HG03558 (cell line): ENCODE measurements around the gene NARF.
A peak's percentile ranks its signal among the peaks of the same experiment; 100 is the strongest.
"Not testable (repeated sequence)": the region's sequence is repeated elsewhere in the genome, so short reads cannot be mapped to it uniquely, and the experiment has no call there.

Experiments used
- ATAC-seq: cut with Tn5 transposase; IDR thresholded peaks from one replicate; pipeline ENCODE4 v1.9.1; 2021; ENCODE audit warnings: moderate number of reproducible peaks; ENCODE audit not compliant: unreplicated experiment; ENCODE audit errors: extremely low read depth

The NARF gene

GRCh38 chr17:82494236-82495055 lies 35.9 kb downstream of the NARF start:
- ATAC-seq: peak; percentile 30

GRCh38 chr17:82495844-82496528 lies 37.4 kb downstream of the NARF start:
- ATAC-seq: no peak

GRCh38 chr17:82496529-82497434 lies 38.2 kb downstream of the NARF start:
- ATAC-seq: no peak

- ATAC-seq: no peak
Measured at GRCh38 chr17:82497483-82498405, 39.2 kb downstream of the NARF start.

- ATAC-seq: no peak
Measured at GRCh38 chr17:82502207-82502606, 43.7 kb downstream of the NARF start.

- ATAC-seq: no peak
Measured at GRCh38 chr17:82503094-82503727, 44.7 kb downstream of the NARF start.

DNA sequence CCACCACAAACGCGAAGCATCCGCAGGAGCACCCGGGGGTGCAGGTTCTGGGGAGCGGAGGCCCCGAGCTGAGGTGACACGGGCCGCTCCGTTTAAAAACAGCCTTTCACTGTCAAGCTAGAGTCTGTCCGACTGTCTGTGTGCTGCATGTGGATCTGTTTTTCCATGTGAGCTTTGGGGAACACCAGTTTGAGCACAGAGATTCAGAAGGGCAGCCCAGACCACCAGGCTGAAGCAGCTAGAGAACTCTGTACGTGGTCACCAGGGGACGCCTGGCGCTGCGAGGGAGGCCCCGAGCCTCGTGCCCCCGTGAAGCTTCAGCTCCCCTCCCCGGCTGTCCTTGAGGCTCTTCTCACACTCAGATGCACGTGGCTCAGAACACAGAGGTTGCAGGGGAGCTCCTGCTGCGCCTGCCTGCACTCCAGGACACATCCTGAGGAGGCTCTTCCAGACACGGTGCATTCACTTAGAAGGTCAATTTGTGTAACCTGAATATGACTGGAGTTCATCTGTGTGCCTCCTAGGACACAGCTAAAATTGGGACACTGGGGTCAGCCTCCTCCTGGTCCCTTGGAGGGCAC lies 45.3 kb downstream of the NARF start:
- ATAC-seq: no peak

DNA sequence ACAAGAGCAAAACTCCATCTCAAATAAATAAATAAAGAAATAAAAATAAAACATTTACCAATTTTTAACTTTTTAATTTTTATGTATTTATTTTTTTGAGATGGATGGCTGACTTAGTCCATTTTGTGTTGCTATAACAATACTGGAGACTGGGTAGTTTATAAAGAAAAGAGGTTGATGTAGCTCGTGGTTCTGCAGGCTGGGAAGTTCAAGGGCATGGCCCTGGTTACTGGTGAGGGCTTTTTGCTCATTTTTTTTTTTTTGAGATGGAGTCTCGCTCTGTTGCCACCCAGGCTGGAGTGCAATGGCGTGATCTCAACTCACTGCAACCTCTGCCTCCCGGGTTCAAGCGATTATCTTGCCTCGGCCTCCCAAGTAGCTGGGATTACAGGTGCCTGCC lies 46.8 kb downstream of the NARF start:
- no peak for ATAC-seq

DNA sequence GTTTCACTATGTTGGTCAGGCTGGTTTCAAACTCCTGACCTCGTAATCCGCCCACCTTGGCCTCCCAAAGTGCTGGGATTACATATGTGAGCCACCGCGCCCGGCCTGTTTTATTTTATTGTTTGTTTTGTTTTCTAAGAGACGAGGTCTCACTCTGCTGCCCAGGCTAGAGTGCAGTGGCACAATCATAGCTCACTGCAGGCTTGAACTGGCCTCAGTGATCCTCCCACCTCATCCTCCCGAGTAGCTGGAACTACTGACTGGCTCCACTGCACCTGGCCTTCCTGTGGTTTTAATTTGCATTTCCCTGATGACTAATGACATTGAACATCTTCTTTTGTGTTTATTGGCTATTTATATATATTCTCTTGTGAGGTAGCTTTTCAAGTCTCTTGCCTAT lies 47.9 kb downstream of the NARF start:
- ATAC-seq: not testable (repeated sequence)

DNA sequence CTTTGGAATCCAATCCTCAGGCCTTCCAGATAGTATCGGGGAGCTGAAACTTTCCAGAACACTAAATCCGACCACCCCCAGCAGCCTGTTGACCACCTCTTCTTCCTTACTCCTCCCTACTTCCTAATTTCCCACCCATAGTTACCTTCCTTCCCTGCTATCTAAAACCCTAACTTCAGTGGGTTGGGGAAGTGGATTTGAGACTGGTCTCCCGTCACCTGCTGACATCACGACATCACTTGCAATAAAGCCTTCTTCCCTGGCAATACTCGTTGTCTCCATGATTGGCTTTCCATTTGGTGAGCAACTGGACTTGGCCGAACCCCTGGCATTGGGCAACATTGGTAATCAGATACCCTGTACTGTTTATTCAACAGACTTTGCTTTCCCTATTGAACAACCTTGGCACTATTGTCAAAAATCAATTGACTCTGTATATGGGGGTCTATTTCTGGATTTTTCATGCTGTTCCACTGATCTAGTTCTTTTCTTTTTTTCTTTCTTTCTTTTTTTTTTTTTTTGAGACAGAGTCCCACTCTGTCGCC lies 49.2 kb downstream of the NARF start:
- ATAC-seq: no peak

DNA sequence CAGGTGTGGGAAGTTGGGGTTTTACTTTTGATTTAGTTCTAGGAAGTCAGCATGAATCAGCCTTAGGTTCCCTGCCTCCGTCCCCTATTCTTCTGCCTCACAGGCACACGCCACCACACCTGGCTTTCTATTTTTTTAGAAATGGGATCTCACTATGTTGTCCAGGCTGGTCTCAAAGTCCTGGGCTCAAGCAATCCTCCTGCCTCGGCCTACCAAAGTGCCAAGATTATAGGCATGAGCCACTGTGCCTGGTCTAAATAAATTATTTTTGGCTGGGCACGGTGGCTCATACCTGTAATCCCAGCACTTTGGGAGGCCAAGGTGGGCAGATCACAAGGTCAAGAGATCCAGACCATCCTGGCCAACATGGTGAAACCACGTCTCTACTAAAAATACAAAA lies 53.1 kb downstream of the NARF start:
- ATAC-seq: not testable (repeated sequence)

DNA sequence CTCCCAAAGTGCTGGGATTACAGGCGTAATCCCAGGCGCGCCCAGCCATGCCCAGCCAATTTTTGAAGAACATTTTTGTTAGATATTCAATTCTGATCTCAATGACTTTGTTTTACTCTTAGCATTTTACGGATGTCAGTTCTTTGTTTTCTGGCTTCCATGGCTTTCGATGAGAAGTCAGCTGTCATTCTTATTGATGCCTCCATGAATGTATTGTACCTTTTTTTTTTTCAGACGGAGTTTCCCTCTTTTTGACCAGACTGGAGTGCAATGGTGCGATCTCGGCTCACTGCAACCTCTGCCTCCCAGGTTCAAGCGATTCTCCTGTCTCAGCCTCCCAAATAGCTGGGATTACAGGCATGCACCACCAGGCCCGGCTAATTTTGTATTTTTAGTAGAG lies 55.3 kb downstream of the NARF start:
- not testable (repeated sequence) for ATAC-seq

DNA sequence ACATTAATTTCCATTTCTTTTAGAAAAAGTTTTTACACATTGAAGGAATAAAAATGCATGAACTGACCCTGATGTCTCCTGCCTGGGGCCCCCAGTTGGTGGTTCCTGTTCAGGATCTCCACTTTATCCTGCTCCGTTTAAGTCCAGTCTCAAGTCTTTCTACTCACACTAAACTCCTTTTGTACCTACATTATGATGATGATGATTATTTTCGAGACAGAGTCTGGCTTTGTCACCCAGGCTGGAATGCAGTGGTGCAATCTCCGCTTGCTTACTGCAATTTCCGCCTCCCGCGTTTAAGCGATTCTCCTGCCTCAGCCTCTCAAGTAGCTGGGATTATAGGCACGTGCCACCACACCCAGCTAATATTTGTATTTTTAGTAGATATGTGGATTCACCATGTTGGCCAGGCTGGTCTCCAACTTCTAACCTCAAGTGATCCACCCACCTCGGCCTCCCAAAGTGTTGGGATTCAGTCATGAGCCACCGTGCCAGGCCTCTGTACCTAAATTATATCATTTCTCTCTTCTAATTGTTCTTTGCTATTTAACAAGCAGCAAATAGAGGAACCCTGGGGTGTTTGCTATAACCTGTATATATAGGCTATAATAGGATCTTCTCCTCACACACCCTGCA lies 58.8 kb downstream of the NARF start:
- ATAC-seq: no peak

DNA sequence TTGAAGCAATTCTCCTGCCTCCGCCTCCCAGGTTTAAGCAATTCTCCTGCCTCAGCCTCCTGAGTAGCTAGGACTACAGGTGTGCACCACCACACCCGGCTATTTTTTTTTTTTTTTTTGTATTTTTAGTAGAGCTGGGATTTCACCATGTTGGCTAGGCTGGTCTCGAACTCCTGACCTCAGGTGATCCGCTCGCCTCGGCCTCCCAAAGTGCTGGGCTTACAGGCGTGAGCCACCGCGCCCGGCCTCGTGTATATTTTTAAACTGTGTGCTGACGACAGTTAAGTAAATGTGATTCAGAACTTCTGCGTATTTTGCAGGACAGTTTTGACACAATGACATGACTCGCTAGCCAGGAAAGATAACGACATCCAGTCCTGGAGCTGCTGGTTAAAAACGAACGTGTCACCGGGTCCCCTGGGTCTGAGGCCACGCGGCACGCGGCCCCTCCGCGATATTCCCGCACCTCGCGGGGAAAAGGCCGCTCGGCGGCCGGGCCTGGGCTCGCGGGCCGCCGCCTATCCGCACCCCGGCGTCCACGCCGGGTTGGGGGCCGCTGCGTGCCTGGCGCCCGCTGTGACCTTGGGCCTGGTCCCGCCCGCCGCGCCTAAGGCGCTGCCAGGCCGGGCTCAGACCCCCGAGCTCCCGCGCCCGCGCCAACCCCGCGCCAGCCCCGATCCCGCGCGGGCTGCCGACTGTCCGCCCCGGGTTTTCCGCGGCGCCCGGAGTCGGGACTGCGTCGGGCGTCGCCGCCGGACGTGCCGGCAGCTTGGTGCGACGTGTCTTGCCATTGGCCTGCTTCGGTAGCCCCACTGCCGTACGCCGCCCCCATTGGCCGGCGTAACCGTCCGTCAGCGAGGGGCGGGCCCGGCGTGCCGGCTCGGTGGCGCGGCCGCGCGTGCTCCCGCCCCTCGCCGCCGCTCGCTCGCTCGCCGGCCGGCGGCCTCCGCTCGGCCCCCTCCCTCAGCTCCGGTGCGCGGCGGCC lies 60.6 kb downstream of the NARF start, which contains the start of gene FOXK2:
TSS of gene FOXK2 (plus strand) at position 907 of the 985 bp plus-strand sequence. CDS start 157 bp downstream, outside the sequence.
- ATAC-seq: peak; percentile 84

GRCh38 chr17:82519971-82520903 lies 61.7 kb downstream of the NARF start:
- no peak for ATAC-seq

DNA sequence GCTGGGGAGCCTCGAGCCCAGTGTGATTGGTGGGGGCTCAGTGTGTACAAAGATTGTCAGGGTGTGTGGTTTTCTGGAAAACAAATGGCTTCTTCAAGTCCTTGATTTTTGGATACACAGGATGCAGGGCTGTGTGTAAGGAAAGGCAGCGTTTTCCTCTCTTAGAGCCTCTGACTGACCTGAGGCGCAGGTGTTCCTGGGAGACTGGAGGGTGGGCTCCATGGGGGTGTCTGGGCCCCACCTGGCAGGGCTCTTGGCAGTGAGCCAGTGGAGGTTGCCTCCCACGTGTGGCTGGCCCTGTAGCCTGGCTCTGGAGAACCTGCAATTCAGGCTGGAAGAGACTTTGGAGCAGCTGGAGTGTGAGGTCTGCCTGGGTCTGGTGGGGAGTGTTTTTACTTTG lies 66.0 kb downstream of the NARF start:
- no peak for ATAC-seq
